Esophagus muscularis mucosa (tissue), 4 donors: ENCODE data around the gene PADI6. TPM values are rescaled to one million over a fixed set of nuclear protein-coding genes. Genes with fewer than 3 reads are reported as not detected.

Experiments used
- DNase-seq: peaks from one replicate; pipeline ENCODE4 v3.0.0-alpha.2; 2017; ENCODE audit errors: extremely low spot score
- H3K27ac ChIP-seq, 4 donors: fragments of 200-600 bp; sonication (generic); replicated peaks in 1 of 4; 1 replicate in 3 of 4; 2 replicates in 1 of 4; pipeline ENCODE4 v1.5.1; 2016 to 2019; ENCODE audit warnings: mild to moderate bottlenecking in 1 of 4
- H3K27me3 ChIP-seq, 4 donors: fragments of 200-600 bp; sonication (generic); one replicate each; pipeline versions ENCODE4 v1.5.1 to v1.6.0; 2016 to 2019
- H3K36me3 ChIP-seq, 4 donors: fragments of 200-600 bp; sonication (generic); one replicate each; pipeline ENCODE4 v1.5.1; 2016 to 2019
- H3K4me1 ChIP-seq, 4 donors: fragments of 200-600 bp; sonication (generic); one replicate each; pipeline ENCODE4 v1.5.1; 2016 to 2019
- H3K4me3 ChIP-seq, 4 donors: fragments of 200-600 bp; sonication (generic); 1 replicate in 2 of 4; 2 replicates in 2 of 4; pipeline ENCODE4 v1.5.1; 2016 to 2019; ENCODE audit warnings: mild to moderate bottlenecking in 4 of 4, moderate library complexity in 1 of 4
- H3K9me3 ChIP-seq, 4 donors: fragments of 200-600 bp; sonication (generic); 1 replicate in 3 of 4; 2 replicates in 1 of 4; pipeline ENCODE4 v1.5.1; 2016 to 2019
- CTCF ChIP-seq, 3 experiments: fragments of 200-600 bp in 2 of 3; fragments of 450-650 bp in 1 of 3; sonication (generic) in 2 of 3; IDR thresholded peaks; one replicate each; pipeline ENCODE4 v1.5.1; 2017 to 2019; ENCODE audit warnings: antibody characterized with exemption in 3 of 3, mild to moderate bottlenecking in 2 of 3, moderate library complexity in 1 of 3
- EP300 ChIP-seq: sonication (generic); formaldehyde crosslinking; IDR thresholded peaks from one replicate; pipeline ENCODE4 v1.6.1; 2017; ENCODE audit warnings: antibody characterized with exemption
- POLR2A ChIP-seq: fragments of 450-650 bp; IDR thresholded peaks from one replicate; pipeline ENCODE4 v1.6.1; 2017; ENCODE audit warnings: antibody characterized with exemption, moderate library complexity, mild to moderate bottlenecking, low read depth
- POLR2AphosphoS5 ChIP-seq, 2 donors: sonication (generic); formaldehyde crosslinking; IDR thresholded peaks; one replicate each; pipeline ENCODE4 v1.6.1; 2017; ENCODE audit warnings: antibody characterized with exemption in 2 of 2
- WGBS: methylation state at CpG from one replicate; pipeline ENCODE4 v1.1.5; 2018; 5-methylcytosine and 5-hydroxymethylcytosine counted together
- intact Hi-C: fragments of 100-400 bp; cut with DNase I; formaldehyde crosslinking; loops from one replicate; pipeline ENCODE4 v1.15.1; 2023
- total RNA-seq, 4 donors: library from RNA; depleted of rRNA; stranded (reverse); fragments of >200 nt; gene quantifications; one replicate each; pipeline versions ENCODE4 v1.1.0 to v1.2.1, GENCODE V29; 2016

The PADI6 gene
- total RNA-seq, 4 donors from 2014 or later, result not detected

- H3K27ac ChIP-seq, result no peak overlapping the region
- H3K27me3 ChIP-seq, result no peaks in the 10 kb centered on the region
- no peaks in the 10 kb centered on the region for H3K9me3 ChIP-seq
- H3K4me3 ChIP-seq, result no peak overlapping the region
- DNase-seq, result no peak
- 95% methylated on average over 9 of the region's 9 CpGs for WGBS
- peaks cover 0 to 12% (median 7%) of the 10 kb centered on the region in 4 donors for H3K4me1 ChIP-seq
- TF ChIP-seq EP300, result no peak
- no peak for TF ChIP-seq POLR2A
- TF ChIP-seq POLR2AphosphoS5 (IDR thresholded peaks at IDR 0.05), result no peak
- TF ChIP-seq CTCF (IDR thresholded peaks at IDR 0.05), result no peak
- intact Hi-C loops, result no loop called here
- H3K36me3 ChIP-seq, result peaks cover 22 to 67% (median 62%) of the 10 kb centered on the region in 4 donors
Observed at GRCh38 chr1:17429183-17429582, 57.2 kb downstream of the PADI6 start.

- no peak for DNase-seq
- Histone ChIP-seq H3K4me3 (no peak overlapping the region), H3K36me3 (peaks cover 15 to 46% (median 35%) of the 10 kb centered on the region in 4 donors), H3K4me1 (peaks cover 12 to 18% (median 17%) of the 10 kb centered on the region in 4 donors), H3K9me3 (no peaks in the 10 kb centered on the region), H3K27me3 (no peaks in the 10 kb centered on the region), H3K27ac (no peak overlapping the region)
- no peak for TF ChIP-seq EP300
- TF ChIP-seq POLR2AphosphoS5 (IDR thresholded peaks at IDR 0.05), result no peak
- no peak for TF ChIP-seq CTCF (IDR thresholded peaks at IDR 0.05)
- intact Hi-C loops, result no loop called here
- WGBS, result 100% methylated on average over 3 of the region's 3 CpGs
Observed at GRCh38 chr1:17432412-17432811, 60.4 kb downstream of the PADI6 start.

- Histone ChIP-seq H3K27me3 (no peaks in the 10 kb centered on the region), H3K27ac (no peak overlapping the region), H3K9me3 (no peaks in the 10 kb centered on the region), H3K4me1 (peaks cover 12 to 18% (median 17%) of the 10 kb centered on the region in 4 donors), H3K36me3 (peaks cover 7 to 37% (median 27%) of the 10 kb centered on the region in 4 donors), H3K4me3 (no peak overlapping the region)
- DNase-seq, result no peak
- intact Hi-C loops, result no loop called here
- 80% methylated on average over 13 of the region's 13 CpGs for WGBS
- TF ChIP-seq EP300 (no peak), CTCF (IDR thresholded peaks at IDR 0.05) (no peak), POLR2AphosphoS5 (IDR thresholded peaks at IDR 0.05) (no peak), POLR2A (no peak)
Observed at GRCh38 chr1:17433261-17433660, 61.3 kb downstream of the PADI6 start.

- WGBS, result 77% methylated on average over 3 of the region's 3 CpGs
- H3K4me3 ChIP-seq, result no peak overlapping the region
- intact Hi-C loops, result no loop called here
- H3K27me3 ChIP-seq, result no peaks in the 10 kb centered on the region
- peaks cover 12 to 24% (median 19%) of the 10 kb centered on the region in 4 donors for H3K4me1 ChIP-seq
- no peaks in the 10 kb centered on the region for H3K9me3 ChIP-seq
- DNase-seq, result no peak
- no peak overlapping the region for H3K27ac ChIP-seq
- peaks cover 0 to 30% (median 19%) of the 10 kb centered on the region in 4 donors for H3K36me3 ChIP-seq
- TF ChIP-seq CTCF (IDR thresholded peaks at IDR 0.05) (no peak), POLR2A (no peak), EP300 (no peak), POLR2AphosphoS5 (IDR thresholded peaks at IDR 0.05) (no peak)
Observed at GRCh38 chr1:17434016-17434415, 62.0 kb downstream of the PADI6 start.

- intact Hi-C loops, result no loop called here
Observed at GRCh38 chr1:17434601-17435000, 62.6 kb downstream of the PADI6 start.

More at GRCh38 chr1:17434601-17435000, 62.6 kb downstream of the PADI6 start:
- Histone ChIP-seq H3K4me3 (no peak overlapping the region), H3K27me3 (no peaks in the 10 kb centered on the region), H3K36me3 (peaks cover 0 to 28% (median 16%) of the 10 kb centered on the region in 4 donors), H3K27ac (no peak overlapping the region), H3K9me3 (no peaks in the 10 kb centered on the region), H3K4me1 (peaks cover 12 to 26% (median 20%) of the 10 kb centered on the region in 4 donors)
- WGBS, result 80% methylated on average over 9 of the region's 9 CpGs
- no peak for DNase-seq
- no peak for TF ChIP-seq CTCF (IDR thresholded peaks at IDR 0.05)
- TF ChIP-seq POLR2AphosphoS5 (IDR thresholded peaks at IDR 0.05), result no peak
- no peak for TF ChIP-seq EP300
- no peak for TF ChIP-seq POLR2A
